GM12878 (cell line): ENCODE measurements around the gene LYVE1. TPM values are rescaled to one million over a fixed set of nuclear protein-coding genes. Genes with fewer than 3 reads are reported as not detected.

ENCODE experiments used
- ATAC-seq: fragments of 200-7000 bp; cut with Tn5 transposase; 3 replicates; pipeline ENCODE4 v1.9.1; 2020; ENCODE audit warnings: mild to moderate bottlenecking, moderate library complexity
- BruUV-seq: library from RNA; stranded (reverse); fragments of 400-500 nt; replicated peaks from 2 replicates; lab custom pipeline; 2021; lab: Mats Ljungman, UMichigan
- CTCF ChIA-PET: fragments of 300-600 bp; sonication (Branson Sonifier 250); formaldehyde crosslinking; extraction: SDS; loops from one replicate; lab custom pipeline; 2021; ENCODE audit warnings: inconsistent platforms; lab: Yijun Ruan, JAX
- POLR2A ChIA-PET: fragments of 350-600 bp; formaldehyde crosslinking; extraction: SDS; loops from one replicate; lab custom pipeline; 2021; ENCODE audit warnings: inconsistent platforms; lab: Charles Lee
- RAD21 ChIA-PET: fragments of 300-600 bp; sonication (Branson Sonifier 250); formaldehyde crosslinking; loops from one replicate; lab custom pipeline; 2023; ENCODE audit warnings: antibody characterized with exemption; ENCODE audit not compliant: unreplicated experiment; lab: Charles Lee
- SMC1A ChIA-PET: fragments of 300-600 bp; sonication (Branson Sonifier 250); formaldehyde crosslinking; loops from one replicate; lab custom pipeline; 2023; ENCODE audit not compliant: unreplicated experiment, uncharacterized antibody; lab: Charles Lee
- DNase-seq: peaks from one replicate; pipeline ENCODE4 v3.0.0-alpha.2; 2011; ENCODE audit warnings: low read depth, low spot score
- FAIRE-seq: peaks from 3 replicates; lab custom pipeline; 2011; peaks lifted over from hg19 to GRCh38; lab: Jason Lieb, UNC
- H2AFZ ChIP-seq: 2 replicates; pipeline ENCODE4 v1.6.0; 2011; ENCODE audit warnings: low read depth, low read length, control low read depth; ENCODE audit not compliant: control insufficient read depth
- H3K27ac ChIP-seq: 2 replicates; pipeline ENCODE4 v1.5.1; 2011; ENCODE audit warnings: control low read depth; ENCODE audit not compliant: control insufficient read depth, insufficient read depth
- H3K27me3 ChIP-seq, 2 experiments: replicated peaks in 1 of 2; 2 replicates each; pipeline versions ENCODE4 v1.6.0 to v1.6.1; 2011; ENCODE audit warnings: low read length in 1 of 2; ENCODE audit not compliant: control insufficient read depth in 2 of 2, insufficient read depth in 2 of 2
- H3K36me3 ChIP-seq, 2 experiments: 2 replicates each; pipeline ENCODE4 v1.5.1; 2011; ENCODE audit warnings: low read length in 1 of 2; ENCODE audit not compliant: control insufficient read depth in 2 of 2, insufficient read depth in 2 of 2
- H3K4me1 ChIP-seq: 2 replicates; pipeline ENCODE4 v1.6.1; 2011; ENCODE audit warnings: mild to moderate bottlenecking, low read length, moderate library complexity, mixed read lengths; ENCODE audit not compliant: control insufficient read depth, insufficient read depth
- H3K4me2 ChIP-seq: 2 replicates; pipeline ENCODE4 v1.6.0; 2011; ENCODE audit warnings: control low read depth; ENCODE audit not compliant: control insufficient read depth, insufficient read depth
- H3K4me3 ChIP-seq: fragments of 200-600 bp; sonication (generic); 2 replicates; pipeline ENCODE4 v1.5.1; 2016
- H3K79me2 ChIP-seq: 2 replicates; pipeline ENCODE4 v1.6.0; 2011; ENCODE audit warnings: low read length; ENCODE audit not compliant: control insufficient read depth, insufficient read depth
- H3K9ac ChIP-seq: 2 replicates; pipeline ENCODE4 v1.8.0; 2011; ENCODE audit warnings: low read length, control low read depth, mixed read lengths; ENCODE audit not compliant: control insufficient read depth, insufficient read depth
- H3K9me3 ChIP-seq: replicated peaks from 3 replicates; pipeline ENCODE4 v1.5.1; 2011; ENCODE audit warnings: mild to moderate bottlenecking, low read length; ENCODE audit not compliant: control insufficient read depth, insufficient read depth
- H4K20me1 ChIP-seq: 2 replicates; pipeline ENCODE4 v1.6.0; 2011; ENCODE audit not compliant: control insufficient read depth, insufficient read depth
- BMI1 ChIP-seq: fragments of 450-650 bp; IDR thresholded peaks from 2 replicates; pipeline ENCODE4 v1.6.1; 2016; ENCODE audit warnings: mild to moderate bottlenecking, moderate library complexity, borderline replicate concordance
- BRCA1 ChIP-seq: IDR thresholded peaks from 2 replicates; pipeline ENCODE4 v1.6.1; 2011; ENCODE audit warnings: low read depth, low read length, improper control_type of control experiment
- CBX5 ChIP-seq: sonication (generic); IDR thresholded peaks from 2 replicates; pipeline ENCODE4 v1.6.1; 2016; ENCODE audit warnings: low read depth, moderate library complexity, mild to moderate bottlenecking, inconsistent platforms
- CEBPZ ChIP-seq: fragments of 150-350 bp; IDR thresholded peaks from 2 replicates; pipeline ENCODE4 v1.6.1; 2016; ENCODE audit warnings: low read depth, low read length
- EED ChIP-seq: sonication (generic); IDR thresholded peaks from 2 replicates; pipeline ENCODE4 v1.6.1; 2016; ENCODE audit warnings: antibody characterized with exemption, low read depth
- EGR1 ChIP-seq, 2 experiments: IDR thresholded peaks; 1 replicate in 1 of 2; 2 replicates in 1 of 2; pipeline ENCODE4 v1.6.1; 2011 to 2012; ENCODE audit warnings: low read depth in 2 of 2, low read length in 2 of 2, borderline replicate concordance in 1 of 2, mild to moderate bottlenecking in 1 of 2, moderate library complexity in 1 of 2
- ESRRA ChIP-seq: IDR thresholded peaks from 2 replicates; pipeline ENCODE4 v1.6.1; 2012; ENCODE audit warnings: mild to moderate bottlenecking, low read length, improper control_type of control experiment
- ETV6 ChIP-seq, 2 experiments: fragments of 450-650 bp in 1 of 2; IDR thresholded peaks in 1 of 2; conservative IDR thresholded peaks in 1 of 2; 2 replicates each; pipeline ENCODE4 v1.6.1; 2014; ENCODE audit warnings: antibody characterized with exemption in 1 of 2, borderline replicate concordance in 1 of 2, low read depth in 1 of 2, mild to moderate bottlenecking in 1 of 2, moderate library complexity in 1 of 2
- EZH2 ChIP-seq: IDR thresholded peaks from 2 replicates; pipeline ENCODE4 v1.6.1; 2012; ENCODE audit warnings: low read depth, mild to moderate bottlenecking, control low read depth, inconsistent platforms, low read length, borderline replicate concordance; ENCODE audit not compliant: control insufficient read depth
- HDAC2 ChIP-seq: fragments of 200-600 bp; sonication (generic); IDR thresholded peaks from 2 replicates; pipeline ENCODE4 v1.6.1; 2017
- IKZF1 ChIP-seq: fragments of 450-650 bp; conservative IDR thresholded peaks from 2 replicates; pipeline ENCODE4 v1.6.1; 2017; ENCODE audit warnings: antibody characterized with exemption, mild to moderate bottlenecking
- NFIC ChIP-seq: IDR thresholded peaks from 2 replicates; pipeline ENCODE4 v1.6.1; 2012; ENCODE audit warnings: low read depth, mild to moderate bottlenecking, inconsistent platforms, low read length, moderate library complexity
- NFYA ChIP-seq: IDR thresholded peaks from 2 replicates; pipeline ENCODE4 v1.6.1; 2011; ENCODE audit warnings: low read depth, mild to moderate bottlenecking, low read length, improper control_type of control experiment, borderline replicate concordance
- NR2C1 ChIP-seq: fragments of 450-650 bp; IDR thresholded peaks from 2 replicates; pipeline ENCODE4 v1.6.1; 2017; ENCODE audit warnings: antibody characterized with exemption, mild to moderate bottlenecking, moderate library complexity
- NRF1 ChIP-seq: conservative IDR thresholded peaks from 2 replicates; pipeline ENCODE4 v1.6.1; 2011; ENCODE audit warnings: mild to moderate bottlenecking, low read depth, low read length, improper control_type of control experiment
- PAX8 ChIP-seq: fragments of 450-650 bp; IDR thresholded peaks from 2 replicates; pipeline ENCODE4 v1.6.1; 2017; ENCODE audit warnings: mild to moderate bottlenecking, moderate library complexity
- RAD21 ChIP-seq: IDR thresholded peaks from 2 replicates; pipeline ENCODE4 v1.6.1; 2011; ENCODE audit warnings: mild to moderate bottlenecking, low read depth, low read length, moderate library complexity; ENCODE audit not compliant: insufficient read depth
- RCOR1 ChIP-seq: conservative IDR thresholded peaks from 2 replicates; pipeline ENCODE4 v1.6.1; 2012; ENCODE audit warnings: low read depth, low read length, improper control_type of control experiment
- RUNX3 ChIP-seq: IDR thresholded peaks from 2 replicates; pipeline ENCODE4 v1.6.1; 2012; ENCODE audit warnings: low read length, inconsistent platforms
- SPI1 ChIP-seq: IDR thresholded peaks from 2 replicates; pipeline ENCODE4 v1.6.1; 2011; ENCODE audit warnings: low read depth, mild to moderate bottlenecking, low read length, moderate library complexity, borderline replicate concordance; ENCODE audit not compliant: insufficient read depth
- YBX1 ChIP-seq: fragments of 450-650 bp; IDR thresholded peaks from 2 replicates; pipeline ENCODE4 v1.6.1; 2016; ENCODE audit warnings: antibody characterized with exemption
- WGBS: methylation state at CpG from one replicate; pipeline ENCODE4 v1.1.6; 2016; ENCODE audit warnings: low lambda C conversion rate; ENCODE audit not compliant: insufficient replicate concordance, insufficient coverage; ENCODE audit errors: missing lambda C conversion rate; 5-methylcytosine and 5-hydroxymethylcytosine counted together
- in situ Hi-C: fragments of 300-500 bp; cut with MboI; formaldehyde crosslinking; loops from 9 replicates; pipeline ENCODE4 v1.14.3; 2018; ENCODE audit warnings: mixed read lengths
- intact Hi-C: fragments of 100-400 bp; cut with micrococcal nuclease; formaldehyde crosslinking; loops from one replicate; pipeline ENCODE4 v1.14.2; 2022; ENCODE audit not compliant: unreplicated experiment
- polyA plus RNA-seq, 11 experiments: library from polyadenylated mRNA; depleted of rRNA in 4 of 11; unstranded in 6 of 11; stranded (reverse) in 5 of 11; fragments of >200 nt; fragmentation: Nextera tagmentation in 4 of 11; fragmentation: Illumina TruSeq in 1 of 11; extraction: Ambion mirVana in 4 of 11; extraction: Trizol in 1 of 11; gene quantifications; 1 replicate in 1 of 11; 2 replicates in 10 of 11; pipeline versions ENCODE4 v1.2.1 to v1.2.3, GENCODE V29; 2011 to 2016; ENCODE audit warnings: inconsistent platforms in 2 of 11, missing spikeins in 2 of 11, low read depth in 1 of 11
- total RNA-seq, 4 experiments: library from RNA; depleted of rRNA in 3 of 4; stranded (reverse); fragments of >200 nt in 3 of 4; fragmentation: Illumina TruSeq in 1 of 4; extraction: Trizol in 1 of 4; gene quantifications; 2 replicates each; pipeline versions ENCODE4 v1.2.1 to v1.2.3, GENCODE V29; 2013 to 2021

Gene LYVE1
- total and polyA plus RNA-seq, 10 of the 15 experiments (the other 5 are each of a cell fraction or from before 2014, with no cell fraction given): 0.15 TPM; not detected in 9

- TF ChIP-seq EZH2 (no peak), PAX8 (no peak), IKZF1 (no peak), CBX5 (no peak), BMI1 (no peak), RCOR1 (no peak), ESRRA (no peak), NR2C1 (no peak)
Measured at GRCh38 chr11:10588904-10589303, 20.4 kb upstream of the LYVE1 start (continued).

- no peaks in the 10 kb centered on the region for H3K79me2 ChIP-seq
- intact Hi-C loops: no loop called here
- H3K4me1 ChIP-seq: no peaks in the 10 kb centered on the region
- TF ChIP-seq YBX1 (no peak), HDAC2 (no peak), NFYA (no peak), BRCA1 (no peak), EED (no peak), NR2C1 (no peak), RUNX3 (no peak), RAD21 (no peak), NRF1 (no peak), SPI1 (no peak), NFIC (no peak), ETV6 (conservative IDR thresholded peaks at IDR 0.05 in 1 of 2, IDR thresholded peaks at IDR 0.05 in 1 of 2; ENCODE audit: borderline replicate concordance in 1 of 2, low read depth in 1 of 2) (no peak), CEBPZ (no peak), EGR1 (IDR thresholded peaks at IDR 0.05; ENCODE audit: borderline replicate concordance in 1 of 2, low read depth in 2 of 2, low read length in 2 of 2) (no peak)
- 53% methylated on average over 3 of the region's 3 CpGs for WGBS
- no peak overlapping the region for H3K27ac ChIP-seq
- ChIA-PET SMC1A (interaction anchor here (0.9 kb wide), 1 partner anchor 16 kb away, joined by 3 read pairs; no protein-coding TSS in a partner anchor), POLR2A (no interaction called here), RAD21 (no interaction called here), CTCF (interaction anchor here (1.0 kb wide), 1 partner anchor 182 kb away, joined by 4 read pairs; no protein-coding TSS in a partner anchor)
- H3K4me2 ChIP-seq: no peak overlapping the region
- ATAC-seq (no peak), FAIRE-seq (no peak), DNase-seq (no peak)
- no peak overlapping the region for H3K9ac ChIP-seq
- in situ Hi-C loops: no loop called here
- BruUV-seq: no TSS peak
- H3K36me3 ChIP-seq: no peaks in the 10 kb centered on the region
- H3K4me3 ChIP-seq: no peak overlapping the region
- no peaks in the 10 kb centered on the region for H4K20me1 ChIP-seq
- no peak overlapping the region for H2AFZ ChIP-seq
- no peaks in the 10 kb centered on the region; a peak in 3 of 4 replicates for H3K27me3 ChIP-seq
- no peaks in the 10 kb centered on the region for H3K9me3 ChIP-seq
Measured at GRCh38 chr11:10587995-10588394, 19.5 kb upstream of the LYVE1 start.
